MCF 10A (cell line): ENCODE results near the gene DAB1. TPM values are rescaled to one million over a fixed set of nuclear protein-coding genes. Genes with fewer than 3 reads are reported as not detected.

Source experiments
- BruUV-seq: library from RNA; stranded (reverse); fragments of 400-500 nt; replicated peaks from 2 replicates; lab custom pipeline; 2021; lab: Mats Ljungman, UMichigan
- CTCF ChIA-PET: fragments of 300-600 bp; sonication (Branson Sonifier 250); formaldehyde crosslinking; extraction: SDS; loops from one replicate; lab custom pipeline; 2021; ENCODE audit warnings: antibody characterized with exemption, inconsistent platforms; lab: Yijun Ruan, JAX
- POLR2A ChIA-PET: fragments of 300-600, 350-650 bp; sonication (Branson Sonifier 250); formaldehyde crosslinking; extraction: SDS; loops from one replicate; lab custom pipeline; 2020; ENCODE audit warnings: antibody characterized with exemption, inconsistent platforms; lab: Yijun Ruan, JAX
- DNase-seq: peaks from one replicate; pipeline ENCODE4 v3.0.0-alpha.2; 2018; ENCODE audit not compliant: unreplicated experiment
- H3K27ac Mint-ChIP-seq: one replicate; pipeline ENCODE4 v1.8.0; 2022; ENCODE audit warnings: mild to moderate bottlenecking, low read depth, mixed read lengths; ENCODE audit not compliant: unreplicated experiment
- H3K27me3 Mint-ChIP-seq: one replicate; pipeline ENCODE4 v1.8.0; 2022; ENCODE audit warnings: mixed read lengths; ENCODE audit not compliant: insufficient read depth, unreplicated experiment
- H3K36me3 Mint-ChIP-seq: one replicate; pipeline ENCODE4 v1.8.0; 2022; ENCODE audit warnings: mild to moderate bottlenecking, moderate library complexity, mixed read lengths; ENCODE audit not compliant: insufficient read depth, unreplicated experiment
- H3K4me1 Mint-ChIP-seq: one replicate; pipeline ENCODE4 v1.8.0; 2022; ENCODE audit warnings: mixed read lengths; ENCODE audit not compliant: insufficient read depth, unreplicated experiment
- H3K4me3 Mint-ChIP-seq: one replicate; pipeline ENCODE4 v1.8.0; 2022; ENCODE audit warnings: mild to moderate bottlenecking, moderate library complexity, mixed read lengths; ENCODE audit not compliant: unreplicated experiment
- H3K9me3 Mint-ChIP-seq: one replicate; pipeline ENCODE4 v1.8.0; 2022; ENCODE audit warnings: mixed read lengths; ENCODE audit not compliant: unreplicated experiment
- CTCF ChIP-seq: fragments of 200-600 bp; IDR thresholded peaks from one replicate; pipeline ENCODE4 v1.8.0; 2022; ENCODE audit warnings: antibody characterized with exemption, mild to moderate bottlenecking; ENCODE audit not compliant: unreplicated experiment
- intact Hi-C: fragments of 100-400 bp; cut with micrococcal nuclease; formaldehyde crosslinking; loops from 2 replicates; pipeline ENCODE4 v1.14.1; 2022
- total RNA-seq: library from RNA; stranded (reverse); gene quantifications from 2 replicates; pipeline ENCODE4 v1.2.3, GENCODE V29; 2022

The DAB1 gene
- total RNA-seq, 1 experiment from 2014 or later, result not detected

GRCh38 chr1:57015071-57015470 is 408.8 kb downstream of the DAB1 start:
- intact Hi-C loops, result no loop called here
- no peak overlapping the region for H3K4me3 Mint-ChIP-seq
- CTCF ChIA-PET, result no interaction called here
- no peaks in the 10 kb centered on the region for H3K36me3 Mint-ChIP-seq
- DNase-seq, result no peak
- no peak for TF ChIP-seq CTCF
- no peaks in the 10 kb centered on the region for H3K4me1 Mint-ChIP-seq
- POLR2A ChIA-PET, result no interaction called here
- no peaks in the 10 kb centered on the region for H3K27me3 Mint-ChIP-seq
- H3K27ac Mint-ChIP-seq, result no peak overlapping the region
- H3K9me3 Mint-ChIP-seq, result no peaks in the 10 kb centered on the region
- BruUV-seq, result no TSS peak

- BruUV-seq, result no TSS peak
- no peaks in the 10 kb centered on the region for H3K4me1 Mint-ChIP-seq
- no peaks in the 10 kb centered on the region for H3K36me3 Mint-ChIP-seq
- ChIA-PET POLR2A (interaction anchor here (0.6 kb wide), 1 partner anchor 10 kb away, joined by 3 read pairs; no protein-coding TSS in a partner anchor), CTCF (interaction anchor here (0.6 to 0.7 kb wide), 2 partner anchors 9 to 1129 kb away, joined by 3 read pairs; no protein-coding TSS in a partner anchor)
- H3K27ac Mint-ChIP-seq, result no peak overlapping the region
- H3K4me3 Mint-ChIP-seq, result no peak overlapping the region
- DNase-seq, result no peak
- TF ChIP-seq CTCF, result no peak
- no peaks in the 10 kb centered on the region for H3K9me3 Mint-ChIP-seq
- intact Hi-C loops, result no loop called here
- no peaks in the 10 kb centered on the region for H3K27me3 Mint-ChIP-seq
Measured at GRCh38 chr1:57013522-57013921, 410.3 kb downstream of the DAB1 start.

- ChIA-PET POLR2A (no interaction called here), CTCF (no interaction called here)
- H3K27me3 Mint-ChIP-seq, result no peaks in the 10 kb centered on the region
- no TSS peak for BruUV-seq
- no peak overlapping the region for H3K27ac Mint-ChIP-seq
- no peak for TF ChIP-seq CTCF
- H3K9me3 Mint-ChIP-seq, result no peaks in the 10 kb centered on the region
- H3K36me3 Mint-ChIP-seq, result no peaks in the 10 kb centered on the region
- intact Hi-C loops, result no loop called here
- DNase-seq, result no peak
- no peak overlapping the region for H3K4me3 Mint-ChIP-seq
- H3K4me1 Mint-ChIP-seq, result no peaks in the 10 kb centered on the region
Measured at GRCh38 chr1:57012315-57012714, 411.5 kb downstream of the DAB1 start.

GRCh38 chr1:57010511-57010910 is 413.3 kb downstream of the DAB1 start:
- no peak for TF ChIP-seq CTCF
- Mint-ChIP-seq H3K36me3 (no peaks in the 10 kb centered on the region), H3K9me3 (no peaks in the 10 kb centered on the region), H3K4me1 (no peaks in the 10 kb centered on the region), H3K4me3 (no peak overlapping the region), H3K27ac (no peak overlapping the region), H3K27me3 (peaks cover 12% of the 10 kb centered on the region)
- no peak for DNase-seq
- no TSS peak for BruUV-seq
- intact Hi-C loops, result no loop called here
- CTCF ChIA-PET, result interaction anchor here (0.7 kb wide), 1 partner anchor 76 kb away, joined by 4 read pairs; no protein-coding TSS in a partner anchor
- POLR2A ChIA-PET, result no interaction called here
